Spleen (tissue), 11 donors: ENCODE measurements around the gene CHST8. TPM values are rescaled to one million over a fixed set of nuclear protein-coding genes. Genes with fewer than 3 reads are reported as not detected.

Source experiments
- DNase-seq: peaks from one replicate; pipeline ENCODE4 v3.0.0-alpha.2; 2020
- H3K27ac ChIP-seq, 8 donors: fragments of 200-600 bp; sonication (generic) in 7 of 8; 1 replicate in 4 of 8; 2 replicates in 4 of 8; pipeline versions ENCODE4 v1.5.0 to v1.8.0; 2016 to 2021; ENCODE audit warnings: inconsistent platforms in 4 of 8, mild to moderate bottlenecking in 4 of 8, moderate library complexity in 1 of 8
- H3K27me3 ChIP-seq, 7 donors: fragments of 200-600 bp; sonication (generic) in 6 of 7; replicated peaks in 1 of 7; 1 replicate in 4 of 7; 2 replicates in 3 of 7; pipeline versions ENCODE4 v1.5.0 to v1.8.0; 2016 to 2021; ENCODE audit warnings: inconsistent platforms in 3 of 7, mild to moderate bottlenecking in 1 of 7
- H3K36me3 ChIP-seq, 6 donors: fragments of 200-600 bp; sonication (generic) in 5 of 6; 1 replicate in 4 of 6; 2 replicates in 2 of 6; pipeline versions ENCODE4 v1.5.0 to v1.8.0; 2016 to 2021; ENCODE audit warnings: inconsistent platforms in 2 of 6
- H3K4me1 ChIP-seq, 6 donors: fragments of 200-600 bp; sonication (generic) in 5 of 6; 1 replicate in 3 of 6; 2 replicates in 3 of 6; pipeline versions ENCODE4 v1.5.0 to v1.8.0; 2016 to 2021; ENCODE audit warnings: inconsistent platforms in 3 of 6
- H3K4me3 ChIP-seq, 8 donors: fragments of 200-600 bp; sonication (generic) in 7 of 8; 1 replicate in 4 of 8; 2 replicates in 4 of 8; pipeline versions ENCODE4 v1.5.0 to v1.8.0; 2016 to 2021; ENCODE audit warnings: inconsistent platforms in 4 of 8, mild to moderate bottlenecking in 4 of 8, moderate library complexity in 2 of 8
- H3K9me3 ChIP-seq, 8 donors: fragments of 200-600 bp; sonication (generic) in 7 of 8; 1 replicate in 4 of 8; 2 replicates in 4 of 8; pipeline versions ENCODE4 v1.5.0 to v1.8.0; 2016 to 2021; ENCODE audit warnings: inconsistent platforms in 4 of 8
- CTCF ChIP-seq, 11 experiments: fragments of 200-600 bp in 7 of 11; fragments of 450-650 bp in 4 of 11; sonication (generic) in 4 of 11; IDR thresholded peaks in 8 of 11; conservative IDR thresholded peaks in 3 of 11; 1 replicate in 7 of 11; 2 replicates in 4 of 11; pipeline versions ENCODE4 v1.4.0 to v1.8.0; 2016 to 2021; ENCODE audit warnings: antibody characterized with exemption in 11 of 11, inconsistent platforms in 4 of 11, mild to moderate bottlenecking in 1 of 11
- POLR2A ChIP-seq, 3 donors: fragments of 450-650 bp; IDR thresholded peaks; one replicate each; pipeline ENCODE4 v1.5.1; 2017; ENCODE audit warnings: antibody characterized with exemption in 3 of 3, mild to moderate bottlenecking in 1 of 3
- POLR2AphosphoS5 ChIP-seq, 3 donors: sonication (generic); formaldehyde crosslinking; IDR thresholded peaks; one replicate each; pipeline ENCODE4 v1.5.1; 2017; ENCODE audit warnings: antibody characterized with exemption in 3 of 3
- WGBS, 5 donors: extraction: QIAGEN DNeasy Blood & Tissue Kit in 3 of 5; methylation state at CpG; one replicate each; pipeline versions ENCODE4 v1.1.5 to v1.1.7; 2013 to 2018; 5-methylcytosine and 5-hydroxymethylcytosine counted together
- intact Hi-C: fragments of 100-400 bp; cut with DNase I; formaldehyde crosslinking; loops from one replicate; pipeline ENCODE4 v1.15.0; 2023; ENCODE audit warnings: low total_unique reads
- polyA plus RNA-seq, 3 donors: library from polyadenylated mRNA; stranded (reverse); fragments of 200-250 nt; gene quantifications; one replicate each; pipeline ENCODE4 v1.2.1, GENCODE V29; 2013
- total RNA-seq, 7 donors: library from RNA; depleted of rRNA in 3 of 7; stranded (reverse); fragments of >200 nt in 3 of 7; fragmentation: NEBNext Ultra II Directional in 4 of 7; extraction: Animal tissue kit (Norgen Biotek cat#: 25700) in 4 of 7; gene quantifications; one replicate each; pipeline versions ENCODE4 v1.1.0 to v1.2.1, GENCODE V29; 2016 to 2021
- donor health status: healthy with polysubstance abuse.
- donor health status: DM: no; HTN: no; CAD: no; lungs with moderate emphysema.
- donor health status: DM: no; HTN: no; CAD: no.
- donor health status: Bipolar disorder and iron deficiency.
- donor health status: healthy.
- donor health status: DM: no; HTN: no; CAD: no.
- donor health status: DM: yes; HTN: yes; CAD: no.

CHST8 gene
- total and polyA plus RNA-seq, 10 donors, result 0.43 to 4.0 (median 1.6) TPM

- WGBS, 5 donors, result 61 to 71% (median 64%) methylated on average over 4 of the region's 4 CpGs
- no peak for DNase-seq
- peaks cover 0 to 37% (median 0%) of the 10 kb centered on the region in 7 donors for H3K27me3 ChIP-seq
- no peaks in the 10 kb centered on the region for H3K36me3 ChIP-seq
- H3K27ac ChIP-seq, result no peak overlapping the region
- H3K9me3 ChIP-seq, result peaks cover 0 to 2% (median under 1%) of the 10 kb centered on the region in 8 donors
- intact Hi-C loops, result no loop called here
- TF ChIP-seq POLR2A (IDR thresholded peaks at IDR 0.05) (no peak), POLR2AphosphoS5 (IDR thresholded peaks at IDR 0.05) (no peak), CTCF (IDR thresholded peaks at IDR 0.05 in 8 of 11, conservative IDR thresholded peaks at IDR 0.05 in 3 of 11) (no peak)
- H3K4me3 ChIP-seq, result no peak overlapping the region
- H3K4me1 ChIP-seq, result no peaks in the 10 kb centered on the region
These were observed 116.1 kb downstream of the CHST8 start for GRCh38 chr19:33737681-33738371.

- Histone ChIP-seq H3K27ac (no peak overlapping the region), H3K4me1 (no peaks in the 10 kb centered on the region), H3K36me3 (no peaks in the 10 kb centered on the region), H3K9me3 (no peaks in the 10 kb centered on the region), H3K4me3 (no peak overlapping the region), H3K27me3 (peaks cover 0 to 34% (median 0%) of the 10 kb centered on the region in 7 donors)
- intact Hi-C loops, result no loop called here
- WGBS, 5 donors, result 17 to 35% (median 26%) methylated on average over 9 of the region's 9 CpGs
- no peak for TF ChIP-seq POLR2A (IDR thresholded peaks at IDR 0.05)
- no peak for DNase-seq
These were observed 119.2 kb downstream of the CHST8 start for GRCh38 chr19:33740811-33741396.

- no peak for DNase-seq
- TF ChIP-seq POLR2AphosphoS5 (IDR thresholded peaks at IDR 0.05) (no peak), POLR2A (IDR thresholded peaks at IDR 0.05) (no peak), CTCF (IDR thresholded peaks at IDR 0.05 in 8 of 11, conservative IDR thresholded peaks at IDR 0.05 in 3 of 11) (no peak)
- 77 to 84% (median 78%) methylated on average over 6 of the region's 6 CpGs for WGBS, 5 donors
- Histone ChIP-seq H3K9me3 (no peaks in the 10 kb centered on the region), H3K27ac (no peak overlapping the region), H3K4me1 (no peaks in the 10 kb centered on the region), H3K36me3 (no peaks in the 10 kb centered on the region), H3K4me3 (no peak overlapping the region), H3K27me3 (peaks cover 0 to 42% (median 0%) of the 10 kb centered on the region in 7 donors)
- intact Hi-C loops, result no loop called here
These were observed 123.5 kb downstream of the CHST8 start for GRCh38 chr19:33745297-33745696.

- Histone ChIP-seq H3K4me1 (no peaks in the 10 kb centered on the region), H3K27ac (no peak overlapping the region), H3K36me3 (no peaks in the 10 kb centered on the region), H3K4me3 (no peak overlapping the region), H3K9me3 (no peaks in the 10 kb centered on the region), H3K27me3 (peaks cover 0 to 40% (median 0%) of the 10 kb centered on the region in 7 donors)
- intact Hi-C loops, result no loop called here
- 79 to 85% (median 80%) methylated on average over 8 of the region's 8 CpGs for WGBS, 5 donors
- no peak for TF ChIP-seq POLR2AphosphoS5 (IDR thresholded peaks at IDR 0.05)
- TF ChIP-seq POLR2A (IDR thresholded peaks at IDR 0.05), result no peak
- TF ChIP-seq CTCF (IDR thresholded peaks at IDR 0.05 in 8 of 11, conservative IDR thresholded peaks at IDR 0.05 in 3 of 11), result no peak
- no peak for DNase-seq
These were observed 124.4 kb downstream of the CHST8 start for GRCh38 chr19:33746159-33746558.
